ENCODE results near the gene C19orf73.

The C19orf73 gene

GRCh38 chr19:49120868-49121267 lies 1.9 kb upstream of the C19orf73 start:
- no peak for DNase-seq

DNA sequence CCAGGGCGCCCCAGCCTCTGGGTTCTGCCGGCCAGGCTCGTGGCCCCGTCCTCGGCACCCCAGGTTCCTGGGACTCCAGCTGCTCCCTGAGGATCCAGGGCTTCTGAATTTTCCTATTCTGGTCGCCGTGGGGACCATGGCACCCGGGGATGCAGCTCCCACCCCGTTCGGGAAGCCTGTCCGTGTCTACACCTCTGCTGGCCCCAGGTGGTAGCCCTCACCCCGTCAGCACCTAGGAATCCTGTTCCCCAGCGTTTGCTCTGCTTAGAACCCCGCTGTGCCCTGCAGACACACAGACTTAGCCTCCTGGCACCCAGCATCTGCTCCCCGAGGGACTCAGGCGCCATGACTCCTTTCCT lies 1.4 kb upstream of the C19orf73 start:
- DNase-seq: no peak

DNA sequence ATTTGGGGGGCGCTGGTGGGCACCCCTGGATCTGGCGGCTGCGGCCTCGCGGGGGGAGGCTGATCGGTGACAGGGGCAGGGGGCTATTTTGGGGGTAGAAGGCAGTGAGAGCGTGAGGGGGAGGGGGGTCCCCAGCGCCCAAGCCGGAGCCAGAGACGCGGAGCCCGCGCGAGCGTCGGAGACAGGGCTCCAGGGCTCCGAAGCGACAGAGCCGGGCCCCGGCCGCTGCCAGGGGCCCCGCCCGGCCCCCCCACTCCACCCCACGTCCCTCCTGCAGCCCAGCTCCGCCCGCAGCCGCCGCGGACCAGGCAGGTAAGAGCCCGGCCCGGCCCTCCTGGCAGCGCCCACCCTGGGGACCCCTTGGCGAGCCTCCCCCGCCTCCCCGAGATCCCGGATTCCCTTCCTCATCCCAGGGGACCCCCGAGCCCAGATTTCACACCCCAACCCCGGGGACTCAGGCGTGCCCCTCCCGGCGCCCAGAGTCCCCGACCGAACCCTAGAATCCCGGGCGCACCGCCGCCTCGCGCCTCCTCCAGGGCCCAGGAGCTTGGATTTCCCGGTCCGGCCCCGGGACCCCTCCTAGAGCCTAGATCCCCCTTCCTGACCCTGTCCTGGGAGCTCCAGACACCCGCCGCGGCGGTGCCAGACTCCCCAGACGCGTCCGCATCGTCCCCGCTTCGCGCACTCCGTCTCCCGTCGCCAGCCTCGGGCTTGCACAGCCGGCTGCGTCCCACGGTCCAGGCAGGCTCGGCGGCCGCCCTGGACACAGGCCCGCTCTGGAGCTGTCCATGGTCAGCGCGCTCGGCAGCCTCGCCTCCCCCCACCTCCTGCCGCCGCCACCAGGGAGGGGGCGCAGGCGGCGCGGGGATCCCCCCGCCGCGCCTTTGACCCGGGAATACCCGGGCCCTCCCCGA lies 725 bp upstream of the C19orf73 start, which contains the start of gene PPFIA3:
Gene PPFIA3 (plus strand): TSS at position 134 of the 914 bp plus-strand sequence. CDS start 8,330 bp downstream, outside the sequence.
- DNase-seq: no peak

DNA sequence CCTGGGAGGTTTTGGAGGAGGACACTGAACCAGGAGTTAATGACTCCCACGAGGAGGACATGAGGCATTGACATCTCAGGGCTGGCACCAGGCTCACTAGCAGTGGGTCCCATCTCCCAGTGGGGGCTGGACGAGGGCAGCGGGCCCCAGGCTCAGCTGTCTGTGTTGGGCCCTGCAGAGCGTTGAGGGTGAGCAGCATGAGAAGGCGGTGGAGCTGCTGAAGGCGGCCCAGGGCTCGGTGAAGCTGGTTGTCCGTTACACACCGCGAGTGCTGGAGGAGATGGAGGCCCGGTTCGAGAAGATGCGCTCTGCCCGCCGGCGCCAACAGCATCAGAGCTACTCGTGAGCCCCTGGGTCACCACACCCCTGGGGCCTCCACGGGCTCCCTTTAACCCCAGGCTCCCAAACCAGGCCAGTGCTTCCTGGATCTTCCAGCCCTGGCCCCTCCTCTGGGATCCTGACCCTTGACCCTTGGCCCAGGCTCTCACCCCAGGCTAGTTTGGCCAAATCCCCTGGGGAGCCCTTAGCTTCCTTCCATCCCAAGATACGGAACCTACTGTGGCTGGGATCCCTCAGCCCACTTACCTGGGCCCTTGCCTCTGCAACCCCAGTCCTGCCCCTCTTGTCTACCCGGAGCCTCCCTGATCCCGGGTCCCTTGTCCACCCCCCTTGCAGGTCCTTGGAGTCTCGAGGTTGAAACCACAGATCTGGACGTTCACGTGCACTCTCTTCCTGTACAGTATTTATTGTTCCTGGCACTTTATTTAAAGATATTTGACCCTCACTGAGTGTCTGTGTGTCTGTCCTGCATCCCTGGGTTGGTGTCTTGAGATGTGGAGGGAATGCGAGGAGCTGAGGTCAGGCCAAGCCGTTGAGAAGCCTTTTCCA lies 1.0 kb downstream of the C19orf73 start:
- no peak for DNase-seq

DNA sequence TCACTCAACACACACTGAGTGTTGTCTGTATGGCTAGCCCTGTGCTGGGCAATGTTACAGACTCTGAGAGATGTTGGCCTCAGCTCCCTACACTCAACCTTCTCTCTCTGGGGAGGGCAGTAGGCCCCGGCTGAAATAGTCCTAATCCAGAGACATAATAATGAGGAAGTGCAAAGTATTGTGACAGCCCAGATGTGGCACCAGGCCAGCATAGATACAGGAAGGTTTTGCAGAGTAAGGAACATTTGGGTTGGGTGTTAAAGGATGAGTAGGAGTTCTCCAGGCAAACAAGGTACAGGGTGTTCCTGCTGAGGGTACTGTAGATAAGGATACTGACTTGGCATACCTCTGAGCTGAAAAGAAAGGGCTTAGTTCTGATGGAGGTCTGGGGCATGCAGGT lies 2.4 kb downstream of the C19orf73 start:
- no peak for DNase-seq

- DNase-seq: peak; percentile 47
Observed at GRCh38 chr19:49114630-49115363, 4.1 kb downstream of the C19orf73 start.

DNA sequence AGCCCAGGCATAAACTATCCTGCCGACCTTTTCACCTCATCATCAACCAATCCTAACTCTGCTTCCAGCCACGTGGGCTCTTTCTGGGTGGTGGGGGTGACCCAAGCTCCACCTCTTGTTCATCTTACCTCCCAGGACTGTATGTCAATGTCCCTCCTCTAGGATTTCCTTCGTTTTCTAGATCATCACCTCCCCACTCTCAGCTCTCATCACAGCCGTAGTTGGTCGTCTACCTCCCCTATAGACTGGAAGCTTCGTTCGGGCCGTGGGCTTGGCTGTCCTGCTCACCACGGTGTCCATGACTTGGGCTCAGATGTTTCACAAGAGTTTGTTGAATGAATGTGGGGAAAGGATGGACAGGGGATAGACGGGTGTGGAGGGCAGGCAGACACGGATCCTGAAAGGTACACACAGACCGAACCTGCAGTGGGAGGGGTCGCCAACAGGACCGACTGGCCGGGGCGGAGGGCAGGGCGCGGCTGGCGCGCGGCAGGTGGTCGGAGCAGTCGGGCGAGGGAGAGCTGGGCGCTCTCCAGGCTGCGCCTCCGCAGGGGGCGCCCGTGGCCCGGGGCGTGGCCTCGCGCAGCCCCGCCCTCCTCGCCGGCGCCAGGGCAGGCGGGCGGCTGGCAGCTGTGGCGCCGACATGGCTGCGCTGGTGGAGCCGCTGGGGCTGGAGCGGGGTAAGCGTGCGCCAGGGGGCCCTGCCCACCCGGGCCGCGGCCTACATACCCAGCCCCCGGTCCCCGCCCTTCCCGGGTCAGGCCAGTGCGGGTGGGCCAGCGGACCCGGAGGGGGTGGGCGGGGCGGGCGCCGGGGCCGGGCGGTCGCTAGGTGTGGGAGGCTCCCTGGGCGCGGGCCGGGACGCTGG lies 4.9 kb downstream of the C19orf73 start, which contains the start of gene LIN7B:
Gene LIN7B (plus strand): TSS at position 609 of the 868 bp plus-strand sequence. CDS start 35 bp downstream, at position 644.
- DNase-seq: peak; percentile 76

- DNase-seq: no peak
Observed at GRCh38 chr19:49111218-49111998, 7.5 kb downstream of the C19orf73 start.

DNA sequence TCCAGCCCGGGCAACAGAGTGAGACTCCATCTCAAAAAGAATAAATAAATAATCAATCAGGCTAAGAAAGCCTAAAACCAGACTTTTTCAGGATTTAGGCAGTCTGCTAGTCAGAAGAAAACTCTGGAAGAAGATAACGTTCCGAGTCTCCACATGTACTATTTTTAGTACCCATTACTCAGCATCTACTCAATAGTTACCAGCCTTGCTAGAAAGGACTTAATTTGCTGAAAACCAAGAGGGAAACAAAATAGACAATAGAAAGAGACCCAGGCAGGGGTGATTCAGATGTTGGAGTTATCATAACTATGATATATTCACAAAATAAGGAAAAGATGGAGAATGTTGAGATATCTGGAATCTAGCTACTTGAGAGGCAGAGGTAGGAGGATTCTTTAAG lies 8.4 kb downstream of the C19orf73 start:
- no peak for DNase-seq

- DNase-seq: no peak
Observed at GRCh38 chr19:49109569-49110233, 9.2 kb downstream of the C19orf73 start.

DNA sequence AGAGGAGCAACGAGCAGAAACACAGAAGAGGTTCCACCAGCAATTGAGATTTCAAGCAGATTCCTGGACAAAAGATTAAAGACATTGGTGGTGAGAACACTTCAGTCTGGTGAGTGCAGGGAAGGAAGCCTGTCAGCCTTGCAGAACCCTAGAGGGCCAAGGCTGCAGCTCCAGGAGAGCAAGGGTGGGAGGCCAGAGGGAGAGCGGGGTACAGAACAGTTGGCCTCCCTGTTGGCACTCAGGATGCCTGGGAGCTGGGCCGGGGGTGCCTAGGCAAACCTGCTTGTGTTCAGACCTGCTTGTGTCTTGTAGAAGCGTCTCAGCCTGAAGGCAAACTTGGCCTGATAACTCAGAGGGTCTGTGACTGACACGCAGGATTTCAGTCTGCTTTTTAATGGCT lies 9.9 kb downstream of the C19orf73 start:
- no peak for DNase-seq

DNA sequence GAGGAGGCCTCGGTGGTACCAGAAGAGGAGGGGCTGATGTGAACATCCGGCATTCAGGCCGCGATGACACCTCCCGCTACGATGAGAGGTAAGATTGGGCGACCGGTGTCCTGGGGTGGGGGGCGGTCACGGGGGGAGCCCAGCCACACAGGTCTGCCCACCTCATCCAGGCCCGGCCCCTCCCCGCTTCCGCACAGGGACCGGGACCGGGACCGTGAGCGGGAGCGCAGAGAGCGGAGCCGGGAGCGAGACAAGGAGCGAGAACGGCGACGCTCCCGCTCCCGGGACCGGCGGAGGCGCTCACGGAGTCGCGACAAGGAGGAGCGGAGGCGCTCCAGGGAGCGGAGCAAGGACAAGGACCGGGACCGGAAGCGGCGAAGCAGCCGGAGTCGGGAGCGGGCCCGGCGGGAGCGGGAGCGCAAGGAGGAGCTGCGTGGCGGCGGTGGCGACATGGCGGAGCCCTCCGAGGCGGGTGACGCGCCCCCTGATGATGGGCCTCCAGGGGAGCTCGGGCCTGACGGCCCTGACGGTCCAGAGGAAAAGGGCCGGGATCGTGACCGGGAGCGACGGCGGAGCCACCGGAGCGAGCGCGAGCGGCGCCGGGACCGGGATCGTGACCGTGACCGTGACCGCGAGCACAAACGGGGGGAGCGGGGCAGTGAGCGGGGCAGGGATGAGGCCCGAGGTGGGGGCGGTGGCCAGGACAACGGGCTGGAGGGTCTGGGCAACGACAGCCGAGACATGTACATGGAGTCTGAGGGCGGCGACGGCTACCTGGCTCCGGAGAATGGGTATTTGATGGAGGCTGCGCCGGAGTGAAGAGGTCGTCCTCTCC lies 11.1 kb downstream of the C19orf73 start:
- DNase-seq: no peak

DNA sequence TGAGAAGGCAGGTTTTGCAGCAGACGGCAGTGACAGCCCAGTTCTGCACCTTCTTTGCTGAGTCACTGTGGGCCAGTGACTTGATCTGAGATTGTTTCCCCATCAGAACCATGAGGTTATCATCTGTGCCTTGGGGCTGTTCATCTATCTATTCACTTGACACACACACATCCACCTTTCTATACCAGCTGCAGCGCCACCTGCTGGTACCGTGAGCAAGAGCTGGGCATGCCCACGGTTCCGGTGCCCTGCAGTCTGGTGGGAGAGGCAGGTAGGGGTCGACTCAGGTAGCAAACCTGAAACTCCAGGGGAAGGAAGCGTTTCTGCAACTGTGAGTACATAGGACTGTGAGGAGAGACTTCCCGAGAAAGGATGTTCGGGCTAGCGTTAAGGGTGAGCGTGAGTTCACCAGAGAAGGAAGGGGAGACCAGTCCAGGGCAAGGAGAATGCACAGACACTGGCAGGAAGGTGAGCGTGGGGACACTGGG lies 12.3 kb downstream of the C19orf73 start:
- peak; percentile 50 for DNase-seq

DNA sequence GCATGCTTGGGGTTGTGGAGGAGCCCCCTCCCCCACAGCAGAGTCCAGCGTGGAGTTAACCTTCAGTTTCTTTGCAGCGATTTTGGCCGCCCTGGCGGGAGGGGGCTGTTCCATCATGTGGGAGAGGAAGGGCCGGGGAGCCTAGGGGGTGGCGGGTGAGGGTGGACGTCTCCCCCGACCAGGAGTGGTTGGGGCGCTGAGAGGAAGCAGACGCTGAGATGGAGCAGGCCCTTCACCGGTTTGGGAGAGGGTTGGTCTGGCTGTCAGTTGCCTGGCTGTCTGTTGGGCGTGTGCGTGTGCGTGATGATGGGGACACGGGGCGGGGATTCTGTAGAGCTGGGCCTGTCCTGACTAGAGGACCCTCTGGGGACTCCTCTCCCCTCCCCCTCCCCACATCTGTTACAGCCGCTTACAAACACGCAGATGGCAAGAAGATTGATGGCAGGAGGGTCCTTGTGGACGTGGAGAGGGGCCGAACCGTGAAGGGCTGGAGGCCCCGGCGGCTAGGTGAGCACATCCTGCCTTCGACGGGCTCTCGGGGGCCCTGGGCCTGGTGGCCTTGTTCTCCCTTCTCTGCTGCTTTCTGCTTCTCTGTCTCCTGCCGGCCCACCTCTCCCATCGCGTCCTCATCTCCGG lies 14.6 kb downstream of the C19orf73 start:
- DNase-seq: no peak

- no peak for DNase-seq
Observed at GRCh38 chr19:49103331-49104085, 15.4 kb downstream of the C19orf73 start.

GRCh38 chr19:49102303-49102702 lies 16.6 kb downstream of the C19orf73 start:
- no peak for DNase-seq

- no peak for DNase-seq
Observed at GRCh38 chr19:49101160-49101559, 17.8 kb downstream of the C19orf73 start.

GRCh38 chr19:49098795-49099194 lies 20.1 kb downstream of the C19orf73 start:
- no peak for DNase-seq

Data from CD4-positive, alpha-beta T cell treated with Interleukin-15 for 1 hour (primary cell).